Measurements from ENCODE around the gene IKBKE. TPM values are rescaled to one million over a fixed set of nuclear protein-coding genes. Genes with fewer than 3 reads are reported as not detected.

IKBKE gene
- total and polyA plus RNA-seq, 10 of the 15 experiments (the other 5 are each of a cell fraction or from before 2014, with no cell fraction given) = 12.8 to 35.1 (median 23.1) TPM

DNA sequence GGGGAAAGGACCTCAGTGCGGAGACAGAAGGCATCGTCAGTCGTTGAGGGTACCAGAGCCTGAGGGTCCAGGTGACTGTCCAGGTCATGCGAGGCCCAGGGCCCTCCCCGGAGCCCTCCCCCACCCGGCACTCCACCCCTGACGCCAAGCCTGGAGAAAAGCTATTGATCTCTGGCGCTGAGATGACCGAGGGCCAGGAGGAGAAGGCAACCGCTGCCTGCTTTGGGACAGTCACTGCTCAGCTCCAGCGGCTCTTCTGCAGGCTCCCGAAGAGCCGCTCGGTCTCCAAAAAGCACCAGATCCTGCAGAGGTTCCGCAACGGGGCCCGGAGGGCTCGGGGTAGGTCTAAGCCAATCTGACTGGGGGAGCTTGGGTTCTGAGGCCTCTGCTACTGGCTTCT, 47.9 kb downstream of the IKBKE start:
- Histone ChIP-seq H3K79me2 (ENCODE audit: control insufficient read depth, insufficient read depth, low read length) (no peaks in the 10 kb centered on the region), H3K27ac (ENCODE audit: control insufficient read depth, insufficient read depth) (no peak overlapping the region), H3K27me3 (replicated peaks in 1 of 2; ENCODE audit: control insufficient read depth in 2 of 2, insufficient read depth in 2 of 2, low read length in 1 of 2) (no peaks in the 10 kb centered on the region), H3K9me3 (replicated peaks; ENCODE audit: control insufficient read depth, insufficient read depth, low read length) (no peaks in the 10 kb centered on the region), H2AFZ (ENCODE audit: control insufficient read depth, low read depth, low read length) (no peak overlapping the region), H3K4me2 (ENCODE audit: control insufficient read depth, insufficient read depth) (no peak overlapping the region), H3K36me3 (ENCODE audit: control insufficient read depth in 2 of 2, insufficient read depth in 2 of 2, low read length in 1 of 2) (no peaks in the 10 kb centered on the region; a peak in 1 of 4 replicates), H3K9ac (ENCODE audit: control insufficient read depth, insufficient read depth, low read length) (no peak overlapping the region), H3K4me1 (ENCODE audit: control insufficient read depth, insufficient read depth, low read length) (peaks cover 7% of the 10 kb centered on the region; the same call in 1 of the 2 replicates), H3K4me3 (no peak overlapping the region), H4K20me1 (ENCODE audit: control insufficient read depth, insufficient read depth) (no peaks in the 10 kb centered on the region)
- intact Hi-C loops (cut with micrococcal nuclease; ENCODE audit: unreplicated experiment) (no loop called here), in situ Hi-C loops (cut with MboI) (no loop called here)
- 79% methylated on average over 18 of the region's 18 CpGs for whole genome bisulfite sequencing (ENCODE audit: insufficient coverage, insufficient replicate concordance, low lambda C conversion rate, missing lambda C conversion rate)
- ChIA-PET POLR2A (interaction anchor here (2.4 kb wide), 1 partner anchor 21 kb away, joined by 8 read pairs; no protein-coding TSS in a partner anchor), RAD21 (ENCODE audit: unreplicated experiment) (interaction anchor here (1.0 to 1.7 kb wide), 2 partner anchors 20 to 26 kb away, joined by 5 to 9 read pairs; no protein-coding TSS in a partner anchor), SMC1A (ENCODE audit: uncharacterized antibody, unreplicated experiment) (interaction anchor here (1.4 kb wide), 1 partner anchor 61 kb away, joined by 3 read pairs; no protein-coding TSS in a partner anchor), CTCF (interaction anchor here (0.9 to 4.3 kb wide), 6 partner anchors 12 to 146 kb away, joined by 3 to 23 read pairs (median 3); partner anchors contain the start of gene RASSF5)
- DNase-seq (ENCODE audit: low read depth, low spot score) = no peak
- BruUV-seq (replicated peaks) = no TSS peak
- no peak for ATAC-seq
- no peak for FAIRE-seq
- no peak for TF ChIP-seq NFIC (IDR thresholded peaks at IDR 0.05; ENCODE audit: low read depth, low read length)
- no peak for TF ChIP-seq MYC (IDR thresholded peaks at IDR 0.05; ENCODE audit: insufficient read depth, insufficient read length, insufficient replicate concordance, low read length, severe bottlenecking)
- TF ChIP-seq TCF3 (IDR thresholded peaks at IDR 0.05; ENCODE audit: borderline replicate concordance, insufficient read depth, low read depth, low read length) = no peak
- no peak for TF ChIP-seq ZNF274 (IDR thresholded peaks at IDR 0.05; ENCODE audit: insufficient read depth, insufficient read length)
- no peak for TF ChIP-seq PKNOX1 (IDR thresholded peaks at IDR 0.05)
- TF ChIP-seq, protein P1, sequence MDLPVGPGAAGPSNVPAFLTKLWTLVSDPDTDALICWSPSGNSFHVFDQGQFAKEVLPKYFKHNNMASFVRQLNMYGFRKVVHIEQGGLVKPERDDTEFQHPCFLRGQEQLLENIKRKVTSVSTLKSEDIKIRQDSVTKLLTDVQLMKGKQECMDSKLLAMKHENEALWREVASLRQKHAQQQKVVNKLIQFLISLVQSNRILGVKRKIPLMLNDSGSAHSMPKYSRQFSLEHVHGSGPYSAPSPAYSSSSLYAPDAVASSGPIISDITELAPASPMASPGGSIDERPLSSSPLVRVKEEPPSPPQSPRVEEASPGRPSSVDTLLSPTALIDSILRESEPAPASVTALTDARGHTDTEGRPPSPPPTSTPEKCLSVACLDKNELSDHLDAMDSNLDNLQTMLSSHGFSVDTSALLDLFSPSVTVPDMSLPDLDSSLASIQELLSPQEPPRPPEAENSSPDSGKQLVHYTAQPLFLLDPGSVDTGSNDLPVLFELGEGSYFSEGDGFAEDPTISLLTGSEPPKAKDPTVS (IDR thresholded peaks at IDR 0.05; ENCODE audit: low read depth, low read length) = no peak
- no peak for TF ChIP-seq YBX1 (IDR thresholded peaks at IDR 0.05)
- TF ChIP-seq GABPA (IDR thresholded peaks at IDR 0.05; ENCODE audit: low read depth) = no peak
- TF ChIP-seq USF2 (IDR thresholded peaks at IDR 0.05; ENCODE audit: borderline replicate concordance, low read depth, low read length) = no peak
- TF ChIP-seq NR2C2 (IDR thresholded peaks at IDR 0.05; ENCODE audit: borderline replicate concordance, control insufficient read depth, insufficient read length, low read depth) = no peak
- TF ChIP-seq E4F1 (IDR thresholded peaks at IDR 0.05; ENCODE audit: borderline replicate concordance, partially characterized antibody) = no peak
- TF ChIP-seq ZNF687 (IDR thresholded peaks at IDR 0.05) = no peak

Data from GM12878 (cell line).